Stimulated activated CD8-positive, alpha-beta memory T cell treated with anti-CD3 and anti-CD28 coated beads, Interleukin-12 subunit alpha, Interleukin-12 subunit beta, amount 100 ng/mL, for 24 hours (primary cell): ENCODE data around the gene PTOV1.

Source experiments
- DNase-seq: peaks from one replicate; pipeline ENCODE4 v3.0.0-alpha.2; 2020; ENCODE audit errors: extremely low read depth

Gene PTOV1

DNA sequence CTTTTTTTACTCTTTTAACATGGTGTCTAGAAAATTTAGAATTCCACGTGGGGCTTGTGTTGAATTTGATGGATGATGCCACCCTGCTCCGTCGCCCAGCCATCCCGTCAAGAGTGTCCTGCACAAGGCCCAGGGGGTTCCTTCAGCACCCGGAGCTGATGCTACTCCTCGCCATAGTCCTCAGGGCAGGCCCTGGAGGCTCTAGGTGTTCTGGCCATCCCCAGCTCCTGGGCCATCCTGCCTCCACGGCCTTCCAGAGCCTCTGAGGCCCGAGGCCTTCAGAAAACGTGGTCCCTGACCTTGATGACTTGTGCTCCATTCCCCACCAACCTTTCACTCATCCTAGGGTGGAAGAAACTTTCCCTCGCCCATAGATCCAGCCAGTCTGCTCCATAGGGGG, 22.9 kb downstream of the PTOV1 start:
- no peak for DNase-seq

DNA sequence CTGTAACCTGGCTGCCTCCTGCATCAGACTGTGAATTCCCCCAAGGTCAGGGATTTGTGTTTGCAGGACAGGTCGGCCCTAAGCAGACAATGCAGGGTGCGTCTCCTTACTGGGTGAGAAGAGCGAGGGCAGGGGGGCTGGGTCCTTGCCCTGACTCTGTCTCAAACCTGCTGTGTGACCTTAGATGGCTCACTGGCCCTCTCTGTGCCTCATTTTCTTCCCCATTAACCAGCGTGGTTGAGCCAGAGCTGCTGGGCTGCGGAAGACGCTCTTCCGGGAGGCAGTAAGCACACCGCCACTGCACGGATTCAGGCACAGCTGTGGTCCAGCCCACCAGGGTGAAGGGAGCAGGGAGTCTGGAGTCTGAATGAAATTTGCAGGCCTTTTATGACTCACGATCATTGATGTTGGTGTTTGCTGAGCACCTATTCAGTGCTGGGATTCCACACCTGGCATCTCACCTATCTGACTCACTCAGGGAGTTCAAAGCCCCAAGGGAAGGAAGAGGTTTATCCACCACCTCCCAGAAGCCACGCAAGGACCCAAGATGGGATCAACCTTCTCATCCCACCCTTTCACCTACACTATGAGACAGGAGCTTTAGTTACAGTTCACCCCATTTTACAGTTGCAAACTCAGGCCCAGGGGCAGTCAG, 23.7 kb downstream of the PTOV1 start:
- no peak for DNase-seq

DNA sequence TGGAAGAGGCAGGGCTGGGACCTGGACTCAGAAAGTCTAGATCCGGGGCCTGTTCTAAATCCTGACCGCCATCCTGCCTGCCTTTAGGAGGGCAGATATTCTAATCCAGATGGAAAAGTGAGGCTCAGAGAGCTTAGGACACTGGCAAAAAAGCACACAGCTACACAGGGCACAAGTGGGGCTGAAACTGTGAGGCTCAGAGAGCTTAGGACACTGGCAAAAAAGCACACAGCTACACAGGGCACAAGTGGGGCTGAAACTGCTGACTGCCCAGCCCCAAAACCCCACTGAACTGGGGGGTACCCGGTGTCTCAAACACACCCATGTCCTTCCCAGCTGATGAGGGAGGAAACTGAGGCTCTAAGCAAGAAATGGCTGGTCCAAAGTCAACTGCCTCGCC, 24.2 kb downstream of the PTOV1 start:
- DNase-seq, result no peak

DNA sequence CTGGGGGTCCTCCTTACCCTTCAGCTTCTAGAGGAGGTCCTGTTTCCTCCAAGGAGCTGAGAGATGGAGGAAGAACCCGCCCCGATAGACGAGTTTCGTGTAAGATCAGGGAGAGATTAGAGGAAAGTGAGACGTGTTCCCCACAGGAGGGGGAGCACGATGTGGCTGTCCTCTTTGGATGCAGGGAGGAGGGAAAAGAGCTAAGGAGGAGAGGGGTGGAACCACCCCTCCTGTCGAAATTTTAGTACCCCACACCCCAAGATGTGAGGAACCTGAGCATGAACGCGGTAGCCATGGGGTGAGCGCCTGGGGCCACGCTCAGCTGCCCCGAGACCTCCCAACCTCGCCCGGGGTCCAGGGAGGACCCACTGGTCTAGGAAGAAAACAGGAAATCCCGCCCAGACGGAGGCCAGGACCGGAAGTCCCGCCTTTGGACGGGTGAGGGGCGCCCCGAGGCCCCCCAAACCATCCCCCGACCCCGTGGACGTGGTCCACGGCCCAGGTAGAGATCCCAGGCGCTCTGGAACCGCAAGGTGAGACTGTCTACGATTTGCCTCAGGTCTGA, 25.0 kb downstream of the PTOV1 start:
- DNase-seq, result no peak

DNA sequence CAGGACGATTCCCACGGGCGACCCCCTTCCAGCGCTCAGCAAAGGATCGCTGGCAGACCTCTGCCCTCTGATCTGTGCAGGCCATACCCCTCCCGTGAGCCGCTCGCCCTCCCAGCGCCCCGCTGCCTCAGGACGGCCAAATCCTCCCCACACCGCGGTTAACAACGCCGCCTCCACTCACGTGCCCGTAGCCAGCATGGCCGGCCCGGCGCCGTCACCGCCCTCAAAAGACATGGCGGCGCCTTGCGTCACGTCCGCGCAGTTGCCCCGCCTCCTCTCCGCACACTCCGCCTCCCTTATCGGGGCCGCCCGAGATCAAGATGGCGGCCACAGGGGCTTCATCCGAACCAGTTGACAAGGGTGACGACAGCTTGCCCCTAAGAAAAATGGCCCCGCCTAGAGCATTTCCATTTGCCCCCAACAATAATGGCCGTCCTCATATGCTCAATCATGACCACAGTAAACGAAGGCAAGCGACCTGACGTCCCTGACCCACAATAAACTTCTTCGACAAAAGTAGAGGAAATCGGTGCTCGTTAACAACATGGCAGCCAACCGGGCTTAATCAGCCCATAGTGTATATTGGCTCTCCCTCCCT, 25.6 kb downstream of the PTOV1 start:
- peak; percentile 91 for DNase-seq

DNA sequence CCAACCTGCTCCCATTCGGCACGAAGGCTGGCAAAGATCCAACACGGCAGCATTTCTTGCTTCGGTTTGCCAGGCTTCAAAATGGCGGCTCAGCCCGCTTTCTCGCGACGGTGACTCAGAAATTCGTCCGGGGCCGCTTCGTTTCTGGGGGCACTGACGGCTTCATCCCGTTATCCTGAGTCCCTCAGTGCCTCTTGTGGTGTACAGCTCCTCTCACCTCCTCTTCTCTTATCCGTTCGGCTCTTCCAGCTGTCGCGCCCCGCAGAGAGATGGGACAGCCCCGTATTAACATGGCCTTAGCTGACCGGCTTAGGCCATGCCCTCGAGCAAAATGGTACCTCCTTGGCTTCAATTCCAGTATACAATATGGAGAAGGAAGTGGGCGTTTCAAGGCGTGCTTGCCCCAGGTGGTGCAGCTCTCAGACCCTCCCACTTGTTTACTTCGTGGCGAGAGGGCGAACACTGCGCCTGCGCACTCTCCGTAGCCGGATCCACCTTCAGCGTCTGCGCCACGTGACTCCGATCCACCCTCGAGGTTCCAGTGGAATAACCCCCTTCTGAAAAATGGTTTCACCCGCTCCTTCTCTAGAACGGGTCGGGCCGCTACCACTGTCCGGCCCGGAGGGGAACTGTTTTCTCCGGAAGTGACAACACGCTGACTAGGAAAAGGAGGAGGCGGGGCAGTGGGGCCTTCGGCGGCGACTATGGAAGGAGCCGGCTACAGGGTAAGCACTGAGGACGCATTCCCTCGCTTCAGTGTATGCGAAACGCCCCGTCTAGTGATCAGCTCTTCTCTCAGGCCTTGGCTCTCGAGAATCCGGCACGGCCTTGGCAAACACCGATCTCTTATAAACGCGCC, 26.3 kb downstream of the PTOV1 start, which contains the start of the genes AKT1S1 and TBC1D17:
AKT1S1 (minus strand) TSS at position 336 of the 859 bp plus-strand sequence. CDS start 4,060 bp downstream, outside the sequence.
TBC1D17 (plus strand) TSS at position 683 of the 859 bp plus-strand sequence; CDS start at position 705, 22 bp downstream.
- DNase-seq, result peak; percentile 93

DNA sequence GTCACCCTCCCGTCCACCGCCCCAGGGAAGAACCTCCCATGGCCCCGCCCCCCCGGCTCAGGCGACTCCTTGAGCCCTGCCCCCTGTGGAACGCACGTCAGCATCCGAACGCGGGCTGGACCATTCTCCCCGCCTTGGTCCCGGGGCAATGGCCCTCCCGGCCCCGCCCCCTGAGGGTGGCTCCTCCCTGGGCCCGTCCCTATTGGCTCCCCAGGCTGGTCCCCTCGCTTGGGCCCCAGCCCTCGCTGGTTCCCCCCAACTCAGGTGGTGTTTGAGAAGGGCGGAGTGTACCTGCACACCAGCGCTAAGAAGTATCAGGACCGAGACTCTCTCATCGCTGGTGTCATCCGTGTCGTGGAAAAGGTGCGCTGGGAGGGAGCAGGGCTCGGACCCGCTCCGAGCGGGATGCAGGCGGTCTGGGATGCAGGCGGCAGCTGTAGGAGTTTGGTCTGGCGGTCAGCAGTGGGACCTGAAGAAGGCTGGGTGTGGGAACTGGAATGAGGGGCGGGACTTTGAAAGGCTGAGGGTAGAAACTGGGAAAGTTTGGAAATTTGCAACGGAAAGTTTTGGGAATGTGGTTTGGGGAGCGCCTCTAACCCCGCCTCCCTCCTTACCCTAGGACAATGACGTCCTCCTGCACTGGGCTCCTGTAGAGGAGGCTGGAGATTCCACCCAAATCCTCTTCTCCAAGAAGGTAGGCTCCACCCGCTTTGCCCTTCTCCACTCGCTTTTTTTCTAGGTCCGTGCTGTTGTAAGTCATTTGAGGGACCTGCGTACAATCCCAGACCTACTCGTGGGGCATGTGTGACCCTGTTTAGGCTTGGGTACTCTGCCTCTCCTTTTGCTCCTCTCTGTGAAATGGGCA, 27.2 kb downstream of the PTOV1 start:
- peak; percentile 98 for DNase-seq

DNA sequence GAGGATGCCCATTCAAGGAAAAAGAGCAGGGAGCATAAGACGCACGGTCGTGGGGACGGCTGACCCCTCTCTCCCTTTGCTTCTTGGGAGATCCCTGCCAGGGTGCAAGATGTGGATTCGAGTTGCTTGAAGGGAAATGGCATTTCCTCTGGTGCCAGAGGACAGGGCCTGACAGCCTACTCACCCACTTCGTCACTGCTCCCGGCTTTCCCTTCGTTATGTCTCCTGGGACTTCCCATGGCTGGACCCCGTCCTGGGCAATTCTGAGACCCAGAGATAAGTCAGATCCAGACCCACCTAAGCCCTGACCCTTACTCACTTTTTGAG, 27.7 kb downstream of the PTOV1 start:
- no peak for DNase-seq

DNA sequence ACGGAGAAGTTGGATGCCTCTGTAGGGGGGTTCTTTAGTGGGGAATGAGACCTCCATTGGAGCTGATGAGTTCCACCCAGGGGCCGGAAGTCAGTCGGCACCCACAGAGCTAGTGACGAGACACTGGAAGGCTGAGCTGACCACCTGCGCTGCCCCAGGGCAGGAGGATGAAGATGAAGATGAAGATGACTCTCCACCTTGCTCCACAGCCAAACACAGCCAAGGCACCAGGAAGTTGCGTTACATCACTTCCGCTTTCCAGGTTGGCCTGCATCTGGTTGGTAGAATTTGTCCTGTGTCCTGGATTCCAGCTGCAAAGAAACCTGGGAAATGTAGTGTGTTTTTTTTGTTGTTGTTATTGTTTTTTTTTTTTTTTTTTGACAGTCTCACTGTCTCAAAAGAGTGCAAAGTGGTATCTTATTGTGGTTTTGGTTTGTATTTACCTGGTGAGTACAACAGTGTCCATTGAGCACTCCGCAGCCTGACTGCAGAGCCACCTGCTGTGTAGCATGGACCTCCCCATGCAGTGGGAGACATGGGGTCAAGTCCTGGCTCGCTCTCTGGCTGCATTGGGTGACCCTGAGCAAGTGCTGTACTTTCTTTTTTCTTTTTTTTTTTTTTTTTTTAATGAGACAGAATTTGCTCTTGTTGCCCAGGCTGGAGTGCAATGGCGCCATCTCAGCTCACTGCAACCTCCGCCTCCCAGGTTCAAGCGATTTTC, 28.4 kb downstream of the PTOV1 start:
- no peak for DNase-seq

DNA sequence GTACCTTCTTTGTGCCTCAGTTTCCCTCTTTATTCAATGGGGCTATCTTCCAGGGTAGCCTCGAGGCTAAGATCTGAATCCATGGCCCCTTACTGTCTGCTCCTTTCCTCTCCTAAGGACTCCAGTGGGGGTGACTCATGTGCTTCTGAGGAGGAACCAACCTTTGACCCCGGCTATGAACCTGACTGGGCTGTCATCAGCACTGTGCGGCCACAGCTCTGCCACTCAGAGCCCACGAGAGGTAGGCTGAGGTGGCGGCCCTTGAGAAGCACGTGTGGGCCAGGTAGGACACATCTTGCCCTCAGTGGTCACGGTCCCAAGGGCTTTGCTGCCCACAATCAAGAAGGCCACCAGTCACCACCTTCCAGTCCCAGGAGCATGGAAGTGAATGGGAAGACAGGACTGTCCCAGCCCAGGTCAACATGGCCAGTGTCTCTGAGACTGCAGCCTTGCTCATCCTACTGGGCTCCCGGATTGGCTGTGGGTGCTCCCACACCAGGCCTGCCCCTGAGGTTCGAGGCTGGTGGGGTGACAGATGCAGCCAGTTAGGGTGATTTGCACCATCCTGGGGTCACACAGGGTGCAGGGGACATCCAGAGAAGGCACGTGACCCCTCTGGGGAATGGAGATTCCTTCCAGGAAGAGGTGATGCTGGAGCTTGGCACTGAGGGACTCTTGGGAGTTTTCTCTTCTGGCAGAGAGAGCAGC, 29.4 kb downstream of the PTOV1 start:
- no peak for DNase-seq

DNA sequence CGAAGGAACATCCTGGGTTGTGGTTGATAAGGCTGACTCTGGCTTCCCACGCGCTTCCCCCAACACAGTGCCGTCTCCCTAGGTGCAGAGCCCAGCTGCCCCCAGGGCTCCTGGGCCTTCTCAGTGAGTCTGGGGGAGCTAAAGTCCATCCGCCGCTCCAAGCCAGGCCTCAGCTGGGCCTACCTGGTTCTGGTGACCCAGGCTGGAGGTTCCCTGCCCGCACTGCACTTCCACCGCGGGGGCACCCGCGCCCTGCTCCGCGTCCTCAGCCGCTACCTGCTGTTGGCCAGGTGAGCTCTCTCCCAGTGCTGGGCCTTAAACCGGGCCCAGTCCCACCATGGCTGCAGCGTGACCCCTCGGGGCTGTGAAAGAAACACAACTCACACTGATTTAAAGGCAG, 30.2 kb downstream of the PTOV1 start:
- no peak for DNase-seq

DNA sequence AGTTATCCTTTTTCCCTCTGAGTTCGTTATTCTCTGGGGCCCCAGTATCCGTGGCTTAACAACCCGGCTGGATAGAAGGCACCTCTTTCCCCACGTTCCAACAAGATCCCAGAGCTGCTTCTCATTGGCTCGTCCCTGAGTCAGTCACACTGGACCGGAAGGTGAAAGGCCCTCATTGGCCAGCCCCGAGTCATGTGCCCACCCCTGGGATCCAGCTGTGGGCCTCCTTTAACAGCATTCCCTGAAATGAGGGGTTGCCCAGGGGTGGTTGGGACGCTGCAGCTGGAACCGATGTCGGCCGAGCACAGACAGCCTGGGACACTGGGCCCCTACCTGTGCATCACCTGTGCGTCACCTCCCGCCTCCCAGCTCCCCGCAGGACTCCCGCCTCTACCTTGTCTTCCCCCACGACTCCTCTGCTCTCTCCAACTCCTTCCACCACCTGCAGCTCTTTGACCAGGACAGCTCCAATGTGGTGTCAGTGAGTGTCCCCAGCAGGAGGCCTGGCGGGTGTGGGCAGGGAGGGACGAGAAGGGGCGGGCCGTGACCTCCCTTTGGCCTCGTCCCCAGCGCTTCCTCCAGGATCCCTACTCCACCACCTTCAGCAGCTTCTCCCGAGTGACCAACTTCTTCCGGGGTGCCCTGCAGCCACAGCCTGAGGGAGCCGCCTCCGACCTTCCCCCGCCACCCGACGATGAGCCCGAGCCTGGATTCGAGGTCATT, 30.9 kb downstream of the PTOV1 start:
- no peak for DNase-seq

DNA sequence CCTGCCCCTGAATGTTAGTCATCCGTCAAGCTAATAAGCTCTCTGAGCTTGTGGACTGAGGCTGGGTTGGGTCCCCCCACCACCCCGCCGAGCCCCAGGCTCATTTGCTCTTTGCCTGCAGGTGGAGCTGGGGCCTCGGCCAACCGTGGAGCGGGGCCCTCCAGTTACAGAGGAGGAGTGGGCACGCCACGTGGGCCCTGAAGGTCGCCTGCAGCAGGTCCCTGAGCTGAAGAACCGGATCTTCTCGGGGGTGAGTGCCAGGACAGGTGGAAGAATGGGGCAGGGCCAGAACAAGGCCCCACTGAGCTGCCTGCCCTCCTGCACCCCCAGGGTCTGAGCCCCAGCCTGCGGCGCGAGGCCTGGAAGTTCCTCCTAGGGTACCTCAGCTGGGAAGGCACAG, 31.7 kb downstream of the PTOV1 start:
- no peak for DNase-seq

DNA sequence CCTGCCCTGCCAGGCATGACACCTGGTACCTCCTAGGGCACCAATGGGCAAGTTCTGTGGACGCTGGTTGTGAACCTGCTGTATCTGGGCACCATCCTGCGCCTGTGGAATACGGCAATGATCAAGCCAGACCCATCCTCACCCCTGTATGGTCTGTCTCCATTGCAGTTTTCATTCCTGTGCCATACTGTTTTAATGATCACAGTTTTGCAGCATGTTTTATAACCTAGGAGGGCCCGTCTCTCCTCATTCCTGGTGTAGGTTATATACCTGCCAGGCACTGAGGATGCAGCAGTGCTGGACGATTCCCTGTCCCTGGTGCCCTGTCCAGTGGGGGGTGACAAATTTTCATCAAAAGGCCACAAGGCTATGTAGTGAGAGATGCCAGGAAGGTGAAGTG, 32.1 kb downstream of the PTOV1 start:
- no peak for DNase-seq

DNA sequence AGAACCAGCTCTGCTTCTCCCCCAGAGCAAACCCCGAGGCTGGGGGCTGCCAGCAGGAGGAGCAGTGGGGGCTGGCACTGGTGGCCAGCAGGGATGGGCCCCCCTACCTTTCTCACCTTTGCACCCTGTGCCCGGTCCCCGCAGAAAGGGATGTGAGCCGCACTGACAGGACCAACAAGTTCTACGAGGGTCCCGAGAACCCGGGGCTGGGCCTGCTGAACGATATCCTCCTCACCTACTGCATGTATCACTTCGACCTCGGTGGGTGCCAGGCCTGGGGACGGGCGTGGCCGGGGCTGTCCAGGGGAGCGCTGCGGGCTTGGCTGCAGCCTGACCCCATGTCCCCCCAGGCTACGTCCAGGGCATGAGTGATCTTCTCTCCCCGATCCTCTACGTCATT, 33.1 kb downstream of the PTOV1 start:
- no peak for DNase-seq

DNA sequence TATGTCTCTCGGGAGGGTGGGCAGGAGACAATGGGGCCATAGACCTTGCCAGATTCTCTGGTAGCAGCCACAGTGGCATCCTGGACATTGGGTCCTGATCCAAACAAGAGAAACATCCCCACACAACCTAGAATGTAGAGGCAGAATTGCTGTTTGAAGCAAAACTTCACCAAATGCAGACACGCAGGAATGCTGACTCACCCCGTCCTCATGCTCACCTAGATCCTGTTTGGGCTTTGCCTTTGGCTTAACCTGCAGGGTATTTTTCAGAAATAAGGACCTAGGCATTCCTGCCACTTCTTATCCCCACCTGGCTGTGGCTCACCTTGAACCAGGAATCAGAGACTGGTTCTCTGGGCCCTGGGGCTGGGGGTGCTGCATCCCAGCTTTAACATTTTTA, 33.8 kb downstream of the PTOV1 start:
- DNase-seq, result no peak

DNA sequence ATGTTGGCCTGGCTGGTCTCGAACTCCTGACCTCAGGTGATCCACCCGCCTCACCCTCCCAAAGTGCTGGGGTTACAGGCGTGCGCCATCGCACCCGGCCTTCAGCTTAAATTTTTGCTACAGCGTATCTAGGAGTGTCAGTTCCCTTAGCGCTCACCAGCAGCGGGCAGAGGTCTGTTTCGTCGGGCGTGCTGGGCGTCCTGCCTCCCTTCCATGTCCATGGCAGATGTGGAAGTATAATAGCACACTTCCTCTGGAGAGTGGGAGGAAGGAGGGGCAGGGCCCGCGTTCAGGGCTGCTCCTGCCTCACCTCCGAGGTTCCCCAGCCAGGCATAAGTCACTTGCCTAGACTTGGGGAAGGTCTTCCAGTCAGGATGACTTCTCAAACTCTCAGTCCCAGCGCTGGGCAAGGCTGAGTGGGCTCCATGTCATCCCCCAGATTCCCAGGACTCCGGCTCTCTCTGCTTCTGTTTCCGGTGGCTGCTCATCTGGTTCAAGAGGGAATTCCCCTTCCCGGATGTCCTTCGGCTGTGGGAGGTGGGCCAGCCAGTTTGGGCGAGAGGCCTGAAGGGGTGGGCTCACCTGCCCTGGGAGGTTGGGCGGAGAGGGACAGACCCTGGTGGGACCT, 36.2 kb downstream of the PTOV1 start:
- DNase-seq, result no peak

DNA sequence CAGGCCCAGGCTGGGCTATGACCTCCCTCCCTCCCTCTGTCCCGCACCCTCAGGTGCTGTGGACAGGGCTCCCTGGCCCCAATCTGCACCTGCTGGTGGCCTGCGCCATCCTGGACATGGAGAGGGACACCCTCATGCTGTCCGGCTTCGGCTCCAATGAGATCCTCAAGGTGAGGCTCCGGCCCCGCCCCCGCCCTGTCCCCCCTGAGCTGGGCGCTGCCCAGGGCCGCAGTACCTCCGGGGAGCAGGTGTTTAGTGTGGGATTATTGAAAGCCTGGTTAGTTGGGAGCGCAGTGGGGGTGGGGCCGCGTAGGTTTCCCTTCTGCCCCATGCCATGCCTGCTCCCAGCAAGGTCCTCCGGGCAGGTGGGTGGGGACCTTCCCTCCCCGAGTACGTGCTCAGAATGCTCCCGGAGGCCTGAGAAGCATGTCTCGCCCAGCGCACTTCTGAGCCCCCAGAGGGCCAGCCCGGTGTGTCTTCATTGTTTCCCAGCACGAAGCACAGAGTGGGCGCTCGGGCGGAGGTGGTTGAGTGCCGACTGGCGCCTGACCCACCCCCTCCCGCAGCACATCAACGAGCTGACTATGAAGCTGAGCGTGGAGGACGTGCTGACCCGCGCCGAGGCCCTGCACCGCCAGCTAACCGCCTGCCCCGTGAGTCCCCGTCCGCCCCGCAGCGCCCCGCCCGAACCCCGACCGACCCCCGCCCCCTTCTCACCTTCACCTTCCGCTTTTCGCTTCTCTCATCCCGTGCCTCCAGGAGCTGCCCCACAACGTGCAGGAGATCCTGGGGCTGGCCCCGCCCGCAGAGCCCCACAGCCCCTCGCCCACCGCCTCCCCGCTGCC, 36.9 kb downstream of the PTOV1 start:
- no peak for DNase-seq
